HG02852 (cell line): ENCODE results near the gene SLC35A1.

Experiments
- ATAC-seq: cut with Tn5 transposase; IDR thresholded peaks from one replicate; pipeline ENCODE4 v1.9.1; 2021; ENCODE audit warnings: mild to moderate bottlenecking, moderate library complexity; ENCODE audit not compliant: unreplicated experiment

Gene SLC35A1

DNA sequence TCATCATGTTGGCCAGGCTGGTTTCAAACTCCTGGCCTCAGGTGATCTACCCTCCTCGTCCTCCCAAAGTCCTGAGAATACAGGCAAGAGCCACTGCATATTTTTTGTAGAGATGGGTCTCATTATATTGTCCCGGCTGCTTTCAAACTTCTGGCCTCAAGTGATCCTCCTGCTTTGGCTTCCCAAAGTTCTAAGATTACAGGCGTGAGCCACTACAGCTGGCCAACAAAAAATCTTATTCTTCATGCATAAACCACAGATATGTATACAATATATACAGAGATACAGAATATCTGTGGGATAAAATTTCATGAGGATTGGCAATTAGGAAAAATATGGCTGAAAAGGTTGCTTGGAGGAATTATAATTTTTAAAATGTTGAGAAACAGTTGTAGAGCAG, 49.9 kb downstream of the SLC35A1 start:
- no peak for ATAC-seq

DNA sequence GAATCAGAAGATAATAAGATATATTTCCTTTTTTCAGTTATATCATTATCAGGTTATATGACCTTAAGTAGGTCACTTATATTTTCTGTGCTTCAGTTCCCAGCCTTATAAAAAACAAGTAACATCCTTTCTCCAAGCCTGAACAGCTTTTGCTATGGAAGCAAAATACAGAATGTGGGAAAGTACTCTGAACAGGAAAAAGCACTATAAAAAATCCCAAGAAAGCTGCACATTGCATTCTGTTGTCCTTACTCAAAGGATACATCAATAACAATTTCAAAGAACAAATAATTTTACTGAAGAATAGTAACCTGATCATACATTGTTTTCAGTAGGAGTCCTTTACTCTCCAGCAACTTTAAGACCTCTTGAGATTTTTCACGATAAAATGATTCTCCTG, 56.4 kb downstream of the SLC35A1 start:
- no peak for ATAC-seq

GRCh38 chr6:87534377-87535047, 61.7 kb downstream of the SLC35A1 start:
- no peak for ATAC-seq

DNA sequence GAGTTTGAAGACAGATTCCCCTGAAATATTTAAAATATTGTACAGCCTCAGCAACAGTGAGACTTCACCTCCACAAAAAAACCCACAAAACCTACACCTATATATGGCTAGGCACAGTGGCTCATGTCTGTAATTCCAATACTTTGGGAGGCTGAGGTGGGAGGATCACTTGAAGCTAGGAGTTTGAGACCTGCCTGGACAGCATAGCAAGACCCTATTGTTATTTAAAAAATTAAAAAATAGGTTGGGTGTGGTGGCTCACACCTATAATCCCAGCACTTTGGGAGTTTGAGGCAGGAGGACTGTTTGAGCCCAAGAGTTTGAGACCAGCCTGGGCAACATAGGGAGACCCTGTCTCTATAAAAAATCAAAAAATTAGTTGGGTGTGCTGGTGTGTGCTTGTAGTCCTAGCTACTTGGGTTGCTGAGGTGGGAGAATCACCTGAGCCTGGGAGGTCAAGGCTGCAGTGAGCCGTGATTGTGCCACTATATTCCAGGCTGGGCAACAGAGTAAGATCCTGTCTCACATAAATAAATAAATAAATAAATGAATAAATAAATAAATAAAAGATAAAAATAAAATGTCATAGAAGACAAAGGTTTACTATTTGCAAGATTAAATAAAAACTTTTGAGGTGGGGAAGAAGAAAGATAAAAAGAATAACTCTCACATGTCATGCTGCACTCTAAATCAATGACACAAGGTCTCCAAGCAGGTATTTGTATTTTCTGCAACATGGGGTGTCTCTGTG, 65.9 kb downstream of the SLC35A1 start:
- ATAC-seq = no peak

DNA sequence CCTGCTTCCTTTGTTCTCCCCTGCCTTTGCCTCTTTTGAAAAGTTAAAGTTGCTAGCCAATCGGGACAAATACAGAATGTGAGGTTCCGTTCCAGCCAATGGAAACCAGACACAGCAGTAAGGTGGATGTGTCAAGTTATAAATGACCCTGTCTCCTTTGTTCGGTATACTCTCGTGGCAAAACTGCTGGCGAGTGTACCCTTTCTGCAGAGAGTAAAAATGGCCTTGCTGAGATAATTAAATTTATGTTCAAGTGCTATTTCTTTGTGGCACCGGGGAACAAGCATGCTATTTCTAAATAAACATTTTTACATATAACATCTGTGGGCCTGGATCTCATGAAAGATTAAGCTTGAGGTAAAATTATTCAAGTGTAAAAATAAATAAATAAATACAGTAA, 66.8 kb downstream of the SLC35A1 start:
- ATAC-seq = no peak

DNA sequence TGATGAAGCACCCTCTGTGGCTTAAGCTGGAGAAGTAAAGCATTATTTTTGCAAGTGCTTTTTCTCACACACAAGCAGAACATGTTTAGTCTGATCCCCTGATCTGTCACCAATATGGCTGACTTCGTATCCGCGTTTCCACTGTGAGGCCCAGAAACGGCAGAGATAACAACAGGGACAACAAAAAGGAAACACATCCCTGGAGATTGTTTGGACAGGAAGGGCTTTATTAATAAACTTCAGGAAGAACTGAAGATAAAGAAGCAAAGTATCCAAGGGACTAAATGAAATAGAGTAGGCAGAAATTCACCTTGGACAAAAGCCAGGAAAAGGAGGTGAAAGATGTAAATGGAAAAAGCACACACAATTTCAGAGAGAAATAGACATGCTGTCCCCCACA, 67.8 kb downstream of the SLC35A1 start:
- no peak for ATAC-seq

GRCh38 chr6:87541041-87541440, 68.3 kb downstream of the SLC35A1 start:
- ATAC-seq = no peak

DNA sequence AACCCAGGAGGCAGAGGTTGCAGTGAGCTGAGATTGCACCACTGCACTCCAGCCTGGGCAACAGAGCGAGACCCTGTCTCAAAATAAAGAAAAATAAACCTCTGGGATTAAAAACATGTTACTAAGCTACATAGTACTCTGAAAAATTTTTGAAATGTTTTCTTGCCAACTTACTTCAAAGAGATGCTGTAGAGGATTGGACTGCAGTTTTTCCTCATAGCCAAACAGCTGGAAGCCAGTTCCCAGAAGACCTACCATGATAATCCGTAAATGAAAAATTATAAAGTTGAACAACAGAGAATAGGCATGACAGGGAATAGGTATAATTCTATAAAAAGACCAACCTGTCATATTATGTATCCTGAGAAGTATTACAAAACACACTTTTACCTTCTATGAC, 69.0 kb downstream of the SLC35A1 start:
- no peak for ATAC-seq

DNA sequence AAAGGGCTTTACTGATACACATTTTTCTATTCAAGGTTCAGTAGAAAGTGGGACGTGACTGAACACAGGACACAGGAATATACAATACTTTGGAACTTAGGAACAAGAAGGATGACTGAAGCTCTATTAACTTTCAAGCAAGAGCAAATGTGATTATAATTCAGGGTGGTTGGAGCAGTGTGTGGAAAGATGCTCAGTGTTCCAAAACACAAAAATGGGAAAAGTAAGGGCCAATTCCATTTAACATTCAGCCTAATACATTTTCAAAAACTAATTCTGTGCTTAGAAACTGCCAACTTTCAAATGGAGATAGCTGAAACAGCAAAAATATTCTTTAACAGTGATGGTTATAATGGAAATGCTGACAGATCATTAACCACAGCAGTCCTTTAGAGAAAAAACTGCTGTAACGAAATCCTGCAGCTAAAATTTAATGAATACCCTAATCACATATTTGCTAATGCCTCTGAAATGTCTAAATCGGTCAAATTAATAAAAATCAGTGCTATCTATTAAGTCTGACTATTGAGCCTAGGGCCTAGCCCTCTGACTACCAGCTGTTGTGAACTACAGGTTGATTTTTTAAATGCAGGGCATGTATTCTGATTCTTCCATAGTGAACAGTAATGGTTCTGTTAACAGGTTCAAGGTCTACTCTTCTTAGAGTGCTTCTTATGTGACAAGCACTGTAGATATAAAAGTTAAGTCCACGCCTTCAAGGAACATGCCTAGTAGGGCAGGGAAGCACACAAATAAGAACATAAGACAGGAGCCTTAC, 71.1 kb downstream of the SLC35A1 start:
- peak; percentile 10 for ATAC-seq

- ATAC-seq = peak; percentile 61
These were observed 71.6 kb downstream of the SLC35A1 start for GRCh38 chr6:87544474-87544735.

- no peak for ATAC-seq
These were observed 79.0 kb downstream of the SLC35A1 start for GRCh38 chr6:87551799-87552198.

- no peak for ATAC-seq
These were observed 80.5 kb downstream of the SLC35A1 start for GRCh38 chr6:87553159-87553765.

GRCh38 chr6:87555506-87555905, 82.7 kb downstream of the SLC35A1 start:
- ATAC-seq = no peak

GRCh38 chr6:87558446-87558845, 85.7 kb downstream of the SLC35A1 start:
- ATAC-seq = no peak

DNA sequence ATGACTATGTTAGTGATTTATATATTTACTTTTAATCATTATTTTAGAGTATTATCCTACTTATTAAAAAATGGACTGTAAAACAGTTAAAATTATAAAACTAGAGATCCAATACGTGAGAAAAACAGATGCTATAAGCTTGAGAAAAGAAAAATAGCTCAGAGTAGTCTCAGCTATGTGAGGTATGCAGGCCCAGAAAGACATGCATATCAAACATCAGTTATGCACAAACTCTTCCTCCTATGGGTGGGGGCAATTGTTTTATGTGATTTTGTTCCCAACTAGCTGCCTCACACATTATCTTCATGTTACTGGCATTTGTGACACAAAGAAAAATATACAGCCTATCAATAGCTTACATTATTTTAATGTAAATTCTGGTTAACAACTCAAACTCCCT, 88.2 kb downstream of the SLC35A1 start:
- ATAC-seq = no peak
